NCI-H748 treated with DMSO at 0.1 percent for 48 hours (cell line): ENCODE results near the gene TASOR2.
A peak's percentile ranks its signal among the peaks of the same experiment; 100 is the strongest.

Experiments
- DNase-seq: peaks from one replicate; lab custom pipeline; 2025; lab: John Stamatoyannopoulos, UW

The TASOR2 gene

DNA sequence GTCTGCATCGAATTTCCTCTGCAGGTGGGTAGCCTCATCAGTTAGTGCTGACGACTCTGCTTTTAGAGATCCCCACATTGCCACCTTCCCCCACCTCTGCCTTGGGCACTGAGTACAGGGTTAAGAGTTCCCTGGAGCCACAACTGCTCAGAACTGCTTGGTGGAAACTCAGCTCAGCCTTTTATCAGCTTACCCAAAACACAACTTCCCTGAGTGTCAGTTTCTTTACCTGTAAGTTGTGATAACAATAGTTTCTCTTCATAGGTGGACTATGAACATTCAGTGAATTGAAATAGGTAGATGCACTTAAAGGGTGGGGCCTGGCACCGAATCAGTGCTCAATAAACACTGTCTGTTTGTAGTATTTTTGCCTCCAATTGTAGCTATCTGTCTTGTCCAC lies 29.5 kb upstream of the TASOR2 start:
- DNase-seq: no peak

- DNase-seq: no peak
Measured at GRCh38 chr10:5656737-5657579, 27.7 kb upstream of the TASOR2 start.

GRCh38 chr10:5658871-5659618 lies 25.6 kb upstream of the TASOR2 start:
- DNase-seq: no peak

DNA sequence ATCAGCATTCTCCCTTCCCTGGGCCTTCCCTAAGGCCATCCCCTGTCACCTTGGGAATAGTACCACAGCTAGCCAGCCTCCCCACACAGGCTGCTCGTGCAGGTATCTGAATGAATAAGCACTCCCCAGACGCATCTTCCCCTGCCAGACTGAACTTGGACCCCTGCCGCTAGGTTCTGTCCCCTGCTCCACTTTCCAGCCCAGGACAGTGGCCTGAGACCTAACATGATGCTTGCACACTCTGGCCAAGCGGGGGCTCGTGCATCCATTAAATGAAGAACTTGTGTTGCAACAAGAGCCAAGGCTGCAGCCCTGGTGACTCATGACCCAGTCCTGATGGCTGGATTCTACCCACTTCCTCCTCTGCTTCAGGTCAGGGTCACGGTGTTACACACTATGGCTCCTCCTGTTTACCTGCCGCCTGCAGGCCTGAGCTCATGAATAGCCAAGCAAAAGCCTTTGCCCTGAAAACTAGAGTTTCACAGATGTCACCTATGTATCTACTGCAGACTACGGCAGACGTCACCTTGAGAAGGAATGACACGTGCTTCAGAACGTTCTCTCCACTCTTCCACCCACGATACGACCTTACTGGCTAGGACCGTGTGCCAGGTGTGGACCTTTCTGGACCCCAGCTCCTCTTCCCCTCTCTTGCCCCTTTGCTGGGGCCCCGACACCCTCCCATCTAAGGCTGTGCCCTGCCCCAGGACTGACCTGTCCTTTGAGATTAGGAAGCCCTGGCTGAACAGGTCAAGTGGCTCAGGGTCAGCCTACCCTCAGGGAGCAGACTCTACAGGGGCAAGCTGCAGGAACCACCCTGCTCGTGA lies 24.7 kb upstream of the TASOR2 start:
- DNase-seq: no peak

DNA sequence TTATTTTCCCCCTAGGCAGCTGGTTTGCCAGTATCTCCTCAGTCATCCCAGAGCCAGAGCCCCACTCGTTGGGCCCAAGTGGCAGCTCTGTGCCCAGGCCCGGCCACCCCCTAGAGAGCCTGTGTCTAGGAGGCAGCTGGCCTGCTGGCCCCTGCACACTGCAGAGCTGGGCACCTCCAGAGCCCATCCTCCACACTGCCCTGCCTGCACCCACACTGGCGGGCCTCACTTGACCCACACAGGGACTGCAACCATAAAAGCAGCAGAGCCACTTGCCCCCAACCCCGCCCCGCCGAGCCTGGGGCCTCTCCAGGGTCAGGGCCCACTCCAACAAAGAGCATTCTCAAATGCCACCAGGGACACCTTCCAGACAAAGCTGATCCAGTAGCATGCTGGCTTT lies 23.6 kb upstream of the TASOR2 start:
- no peak for DNase-seq

- no peak for DNase-seq
Measured at GRCh38 chr10:5662708-5663579, 21.7 kb upstream of the TASOR2 start.

DNA sequence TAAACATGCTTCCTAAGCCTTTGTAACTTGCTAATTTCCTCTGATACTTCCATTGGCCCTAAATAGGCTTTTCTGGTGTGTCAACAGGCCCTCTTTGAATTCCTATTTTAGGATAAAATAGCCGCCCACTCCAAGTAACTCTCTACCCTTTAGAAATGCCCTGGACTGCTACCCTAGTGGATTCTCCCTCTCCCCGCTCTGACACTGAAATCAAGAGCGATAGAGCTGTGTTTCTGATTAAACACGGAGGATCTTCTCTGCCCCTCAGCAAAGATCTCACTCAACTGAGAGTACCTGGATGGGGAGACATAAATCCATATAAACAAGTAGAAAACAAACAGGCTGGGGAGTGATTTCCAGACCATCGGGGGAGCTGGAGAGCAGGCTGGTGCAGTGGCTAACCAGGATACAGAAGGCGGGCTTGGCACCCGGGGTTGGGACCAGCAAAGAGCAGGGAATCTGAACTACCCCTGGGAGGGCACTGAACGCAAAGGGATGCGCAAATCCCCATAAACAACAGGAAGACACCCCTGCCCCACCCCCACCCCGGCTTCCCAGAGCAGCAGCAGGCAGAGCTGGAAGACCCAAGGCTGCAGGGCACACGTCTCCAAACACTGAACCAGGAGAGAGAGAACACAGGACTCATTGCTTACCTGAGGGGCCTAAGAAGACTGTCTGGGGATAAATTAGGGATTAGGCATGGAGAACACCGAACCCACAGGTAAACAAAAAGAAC lies 20.8 kb upstream of the TASOR2 start:
- DNase-seq: no peak

DNA sequence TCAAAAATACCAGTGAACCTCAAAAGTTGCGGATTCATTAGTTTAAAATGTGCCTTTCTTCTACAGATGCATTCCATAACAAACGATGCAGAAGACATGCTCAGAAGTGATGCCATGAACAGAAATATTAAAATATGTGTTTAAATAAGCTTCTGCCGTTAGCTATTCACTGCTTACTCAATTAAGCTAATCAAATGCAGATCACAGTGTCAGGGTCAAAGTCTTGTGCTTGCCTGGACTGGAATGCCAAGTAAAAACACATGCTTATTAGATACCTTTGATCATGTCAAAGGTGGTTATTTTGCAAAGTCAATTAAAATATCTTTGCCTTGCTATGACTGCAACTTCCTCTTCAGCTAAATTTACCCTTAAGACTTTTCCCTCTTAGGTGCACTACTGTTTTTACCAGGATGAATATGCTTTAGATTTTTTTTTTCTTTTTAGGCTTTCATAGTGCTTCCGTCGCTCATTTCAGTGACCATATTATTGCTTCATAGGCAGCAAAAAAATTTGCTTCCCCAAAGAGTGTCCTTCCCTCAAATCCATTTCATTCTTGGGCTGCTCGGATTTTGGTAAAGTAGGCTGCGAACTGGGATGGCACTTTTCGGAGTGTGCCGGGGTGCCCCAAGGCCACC lies 19.1 kb upstream of the TASOR2 start:
- no peak for DNase-seq

GRCh38 chr10:5666008-5666840 lies 18.4 kb upstream of the TASOR2 start, which contains the start of gene ASB13:
ASB13 (minus strand) TSS chr10:5666595; CDS start chr10:5666551, 44 bp downstream.
- peak; percentile 6 for DNase-seq

- no peak for DNase-seq
Measured at GRCh38 chr10:5666841-5667630, 17.6 kb upstream of the TASOR2 start.

DNA sequence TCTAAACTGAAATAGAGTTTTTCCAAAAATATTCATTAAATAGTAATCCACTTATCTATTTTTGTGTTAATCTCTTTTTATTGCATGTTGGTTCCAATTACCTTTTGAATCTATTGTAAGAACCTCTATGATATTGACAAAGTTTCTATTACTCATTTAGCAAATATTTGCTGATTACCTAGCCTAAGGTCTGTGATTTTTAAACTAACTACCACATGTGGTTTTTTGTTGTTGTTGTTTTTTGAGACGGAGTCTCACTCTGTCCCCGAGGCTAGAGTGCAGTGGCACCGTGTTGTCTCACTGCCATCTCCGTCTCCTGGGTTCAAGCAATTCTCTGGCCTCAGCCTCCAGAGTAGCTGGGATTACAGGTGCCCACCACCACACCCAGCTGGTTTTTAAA lies 16.2 kb upstream of the TASOR2 start:
- DNase-seq: no peak

DNA sequence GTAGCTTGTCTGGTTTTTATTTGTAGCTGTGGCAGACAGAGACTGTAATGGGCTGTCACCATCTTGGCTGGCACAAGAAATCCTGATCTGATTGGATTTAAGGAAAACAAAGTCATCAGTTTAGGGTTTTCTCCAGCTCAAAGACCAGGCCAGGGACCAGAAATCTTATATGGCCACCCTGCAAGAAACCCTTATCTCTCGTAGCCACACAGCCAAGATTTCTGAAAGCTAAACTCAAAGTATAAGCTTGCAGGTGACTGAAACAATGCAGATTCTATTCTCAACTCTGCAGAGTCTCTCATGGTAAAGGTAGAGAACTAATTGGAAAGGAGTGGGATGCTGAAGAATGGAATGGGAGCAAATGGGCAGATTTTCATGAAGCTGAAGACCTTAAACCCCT lies 15.0 kb upstream of the TASOR2 start:
- no peak for DNase-seq

- no peak for DNase-seq
Measured at GRCh38 chr10:5670662-5671375, 13.8 kb upstream of the TASOR2 start.

DNA sequence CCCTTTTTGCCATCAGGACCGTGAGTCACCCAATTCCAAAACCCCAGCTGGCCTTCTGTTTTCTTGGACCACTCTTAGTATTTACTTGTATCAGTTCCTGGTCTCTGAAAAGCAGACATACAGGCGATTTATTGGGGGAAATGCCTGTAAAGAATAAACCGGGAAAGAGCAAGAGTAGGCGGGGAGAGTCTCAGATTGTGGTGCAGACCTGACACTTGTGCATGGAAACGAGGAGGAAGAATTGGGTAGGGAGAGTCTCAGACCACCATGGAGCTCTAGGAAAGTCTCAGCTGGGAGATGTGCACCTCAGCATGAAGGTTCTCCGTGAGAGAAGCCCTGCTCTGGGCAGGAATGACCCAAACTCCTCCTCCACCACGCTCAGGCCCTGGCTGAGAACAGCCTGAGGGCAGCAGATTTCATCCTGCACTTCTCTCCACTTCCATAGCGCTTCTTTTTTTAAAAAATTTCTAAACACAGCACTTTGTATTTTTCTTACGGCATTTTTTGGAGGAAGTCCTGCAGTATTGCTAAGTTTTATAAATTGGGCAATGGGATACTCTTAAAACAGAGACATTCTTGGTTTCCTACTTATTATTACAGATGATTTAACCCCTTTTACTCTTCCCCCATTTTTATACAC lies 6.1 kb upstream of the TASOR2 start:
- no peak for DNase-seq

DNA sequence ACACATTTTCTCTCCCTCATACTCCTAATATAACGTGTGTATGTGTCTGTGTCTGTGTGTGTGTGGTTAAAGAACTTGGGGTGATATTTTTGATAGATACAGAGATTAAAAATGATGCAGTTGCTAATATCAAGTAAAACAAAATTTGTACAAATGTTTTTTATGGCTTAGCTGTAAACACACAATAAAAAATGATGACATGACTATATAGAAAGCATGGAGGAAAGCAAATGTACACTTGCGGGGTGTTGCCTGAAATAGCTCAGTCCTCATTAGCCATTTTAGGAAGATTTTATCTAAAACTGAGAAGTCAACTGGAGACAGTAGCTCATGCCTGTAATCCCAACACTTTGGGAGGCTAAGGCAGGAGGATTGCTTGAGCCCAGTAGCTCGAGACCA lies 5.6 kb upstream of the TASOR2 start:
- DNase-seq: no peak

DNA sequence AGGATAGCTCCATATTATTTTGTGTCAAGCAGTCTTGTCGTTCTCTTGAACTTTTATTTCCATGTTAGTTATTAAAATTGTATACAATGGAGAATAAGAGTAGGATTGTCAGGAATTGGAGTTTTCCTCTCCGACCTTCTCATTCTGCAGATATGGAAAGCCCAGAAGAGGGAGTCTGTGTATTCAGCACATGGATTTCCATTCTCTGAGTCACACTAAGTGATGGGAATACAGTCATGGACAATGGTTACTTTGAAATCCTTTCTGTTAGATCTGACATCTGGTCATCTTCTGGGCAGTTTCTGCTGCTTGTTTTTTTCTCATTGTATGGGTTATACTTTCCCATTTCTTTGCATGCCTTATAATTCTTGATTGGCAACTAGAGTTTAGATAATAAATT lies 5.0 kb upstream of the TASOR2 start:
- DNase-seq: no peak

GRCh38 chr10:5681930-5682329 lies 2.7 kb upstream of the TASOR2 start:
- no peak for DNase-seq
